Activated B cell treated with CpG ODN at 0.5 μM for 24 hours (primary cell): ENCODE data around the gene C2orf76. TPM values are rescaled to one million over a fixed set of nuclear protein-coding genes. Genes with fewer than 3 reads are reported as not detected.

Experiments
- ATAC-seq: fragments of 200-7000 bp; cut with Tn5 transposase; one replicate; pipeline ENCODE4 v1.10.0; 2021; ENCODE audit warnings: low read depth, mild to moderate bottlenecking, moderate library complexity
- CTCF ChIA-PET: fragments of 350-600 bp; sonication (Branson Sonifier 250); formaldehyde crosslinking; loops from one replicate; lab custom pipeline; 2021; ENCODE audit warnings: antibody characterized with exemption; lab: Charles Lee
- POLR2A ChIA-PET: fragments of 350-600 bp; sonication (Branson Sonifier 250); formaldehyde crosslinking; loops from one replicate; lab custom pipeline; 2021; ENCODE audit warnings: antibody characterized with exemption; lab: Charles Lee
- DNase-seq: peaks from one replicate; pipeline ENCODE4 v3.0.0; 2022
- H3K27ac Mint-ChIP-seq: one replicate; pipeline ENCODE4 v1.8.0; 2020; ENCODE audit warnings: mixed read lengths
- H3K27me3 Mint-ChIP-seq: one replicate; pipeline ENCODE4 v1.8.0; 2021; ENCODE audit warnings: mixed read lengths
- H3K36me3 Mint-ChIP-seq: one replicate; pipeline ENCODE4 v1.8.0; 2021; ENCODE audit warnings: low read depth, mixed read lengths
- H3K4me1 Mint-ChIP-seq: one replicate; pipeline ENCODE4 v1.8.0; 2021; ENCODE audit warnings: mixed read lengths
- H3K4me3 Mint-ChIP-seq: one replicate; pipeline ENCODE4 v1.8.0; 2020; ENCODE audit warnings: mild to moderate bottlenecking, mixed read lengths
- H3K9me3 Mint-ChIP-seq: one replicate; pipeline ENCODE4 v1.8.0; 2020; ENCODE audit warnings: mixed read lengths
- CTCF ChIP-seq: fragments of 200-600 bp; IDR thresholded peaks from one replicate; pipeline ENCODE4 v1.8.0; 2022; ENCODE audit warnings: antibody characterized with exemption, mild to moderate bottlenecking
- intact Hi-C: fragments of 100-400 bp; cut with micrococcal nuclease; formaldehyde crosslinking; loops from one replicate; pipeline ENCODE4 v1.15.1; 2024
- total RNA-seq: library from RNA; stranded (reverse); gene quantifications from 2 replicates; pipeline ENCODE4 v1.2.3, GENCODE V29; 2022

Gene C2orf76
- total RNA-seq, 1 donor from 2014 or later: 11.0 TPM

GRCh38 chr2:119259296-119259860, 107.3 kb downstream of the C2orf76 start:
- ChIA-PET CTCF (no interaction called here), POLR2A (no interaction called here)
- no peak for TF ChIP-seq CTCF
- Mint-ChIP-seq H3K27ac (no peak overlapping the region), H3K4me3 (no peak overlapping the region), H3K36me3 (no peaks in the 10 kb centered on the region), H3K27me3 (no peaks in the 10 kb centered on the region), H3K9me3 (no peaks in the 10 kb centered on the region), H3K4me1 (no peaks in the 10 kb centered on the region)
- intact Hi-C loops: no loop called here
- ATAC-seq: no peak
- no peak for DNase-seq

GRCh38 chr2:119257198-119257597, 109.4 kb downstream of the C2orf76 start:
- ATAC-seq (no peak), DNase-seq (no peak)
- Mint-ChIP-seq H3K27ac (no peak overlapping the region), H3K36me3 (no peaks in the 10 kb centered on the region), H3K4me3 (no peak overlapping the region), H3K4me1 (no peaks in the 10 kb centered on the region), H3K27me3 (no peaks in the 10 kb centered on the region), H3K9me3 (no peaks in the 10 kb centered on the region)
- ChIA-PET POLR2A (no interaction called here), CTCF (no interaction called here)
- intact Hi-C loops: no loop called here
- TF ChIP-seq CTCF: no peak

- Mint-ChIP-seq H3K27ac (no peak overlapping the region), H3K36me3 (no peaks in the 10 kb centered on the region), H3K27me3 (no peaks in the 10 kb centered on the region), H3K4me1 (no peaks in the 10 kb centered on the region), H3K9me3 (no peaks in the 10 kb centered on the region), H3K4me3 (no peak overlapping the region)
- intact Hi-C loops: no loop called here
- POLR2A ChIA-PET: no interaction called here
- DNase-seq (no peak), ATAC-seq (no peak)
- no peak for TF ChIP-seq CTCF
- CTCF ChIA-PET: no interaction called here
Observed at GRCh38 chr2:119256582-119256921, 110.1 kb downstream of the C2orf76 start.

GRCh38 chr2:119255760-119256581, 110.7 kb downstream of the C2orf76 start:
- POLR2A ChIA-PET: no interaction called here
- Mint-ChIP-seq H3K27me3 (no peaks in the 10 kb centered on the region), H3K27ac (no peak overlapping the region), H3K9me3 (no peaks in the 10 kb centered on the region), H3K4me3 (no peak overlapping the region), H3K4me1 (no peaks in the 10 kb centered on the region), H3K36me3 (no peaks in the 10 kb centered on the region)
- ATAC-seq (no peak), DNase-seq (no peak)
- intact Hi-C loops: no loop called here
- CTCF ChIA-PET: no interaction called here
- TF ChIP-seq CTCF: no peak

GRCh38 chr2:119254601-119255080, 112.0 kb downstream of the C2orf76 start:
- no peaks in the 10 kb centered on the region for H3K36me3 Mint-ChIP-seq
- no peak overlapping the region for H3K4me3 Mint-ChIP-seq
- no peaks in the 10 kb centered on the region for H3K27me3 Mint-ChIP-seq
- intact Hi-C loops: no loop called here
- H3K4me1 Mint-ChIP-seq: no peaks in the 10 kb centered on the region
- no peaks in the 10 kb centered on the region for H3K9me3 Mint-ChIP-seq
- TF ChIP-seq CTCF: no peak
- POLR2A ChIA-PET: no interaction called here
- CTCF ChIA-PET: no interaction called here
- H3K27ac Mint-ChIP-seq: no peak overlapping the region
- DNase-seq (no peak), ATAC-seq (no peak)
